NK-92 (cell line): Measurements from ENCODE around the gene PADI4.

Source experiments
- DNase-seq: peaks from one replicate; lab custom pipeline; 2025; ENCODE audit not compliant: unreplicated experiment; lab: John Stamatoyannopoulos, UW

Gene PADI4

GRCh38 chr1:17281775-17282181 is 26.2 kb upstream of the PADI4 start:
- no peak for DNase-seq

GRCh38 chr1:17282836-17283235 is 25.2 kb upstream of the PADI4 start:
- no peak for DNase-seq

DNA sequence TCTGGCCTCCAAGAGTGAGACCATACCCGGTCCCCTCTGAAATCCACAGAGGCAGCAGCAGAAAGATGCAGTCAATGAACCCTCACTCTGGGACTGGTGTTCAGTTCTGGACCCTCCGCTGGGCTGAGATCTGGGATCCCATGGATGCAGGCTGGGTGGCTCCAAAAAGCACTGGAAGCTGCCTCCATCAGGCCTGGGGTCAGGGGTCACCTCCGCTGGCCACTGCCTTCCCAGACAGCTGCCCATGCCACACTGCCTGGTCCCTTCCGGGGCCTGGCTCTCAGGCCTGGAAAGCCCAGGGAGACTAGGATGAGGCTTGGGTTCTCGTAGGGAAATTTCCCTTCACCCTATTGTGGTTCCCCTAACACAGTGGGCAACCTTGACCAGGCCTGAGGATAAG is 21.4 kb upstream of the PADI4 start:
- DNase-seq: no peak

- no peak for DNase-seq
These were observed 20.7 kb upstream of the PADI4 start for GRCh38 chr1:17287130-17287776.

DNA sequence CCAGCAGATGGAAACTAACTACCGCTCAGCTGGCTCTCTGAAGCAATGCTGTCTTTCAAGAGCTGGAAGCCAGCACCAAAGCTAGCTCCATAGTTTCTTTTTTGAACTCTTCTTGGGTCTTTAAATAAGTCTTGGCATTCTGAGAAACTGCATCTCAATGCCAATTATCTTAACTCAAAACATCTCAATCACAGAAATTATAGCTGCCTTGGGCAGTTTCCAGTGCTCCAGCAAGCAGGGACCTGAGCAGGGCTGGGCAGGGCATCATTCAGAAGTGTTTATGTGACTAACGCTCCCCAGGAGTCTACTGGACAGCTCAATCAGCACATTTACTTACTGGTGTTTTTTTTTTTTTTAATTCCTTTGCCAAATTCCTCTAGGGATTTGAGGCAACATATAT is 18.3 kb upstream of the PADI4 start:
- DNase-seq: no peak

- DNase-seq: no peak
These were observed 17.4 kb upstream of the PADI4 start for GRCh38 chr1:17290553-17290952.

- no peak for DNase-seq
These were observed 15.5 kb upstream of the PADI4 start for GRCh38 chr1:17292299-17293160.

DNA sequence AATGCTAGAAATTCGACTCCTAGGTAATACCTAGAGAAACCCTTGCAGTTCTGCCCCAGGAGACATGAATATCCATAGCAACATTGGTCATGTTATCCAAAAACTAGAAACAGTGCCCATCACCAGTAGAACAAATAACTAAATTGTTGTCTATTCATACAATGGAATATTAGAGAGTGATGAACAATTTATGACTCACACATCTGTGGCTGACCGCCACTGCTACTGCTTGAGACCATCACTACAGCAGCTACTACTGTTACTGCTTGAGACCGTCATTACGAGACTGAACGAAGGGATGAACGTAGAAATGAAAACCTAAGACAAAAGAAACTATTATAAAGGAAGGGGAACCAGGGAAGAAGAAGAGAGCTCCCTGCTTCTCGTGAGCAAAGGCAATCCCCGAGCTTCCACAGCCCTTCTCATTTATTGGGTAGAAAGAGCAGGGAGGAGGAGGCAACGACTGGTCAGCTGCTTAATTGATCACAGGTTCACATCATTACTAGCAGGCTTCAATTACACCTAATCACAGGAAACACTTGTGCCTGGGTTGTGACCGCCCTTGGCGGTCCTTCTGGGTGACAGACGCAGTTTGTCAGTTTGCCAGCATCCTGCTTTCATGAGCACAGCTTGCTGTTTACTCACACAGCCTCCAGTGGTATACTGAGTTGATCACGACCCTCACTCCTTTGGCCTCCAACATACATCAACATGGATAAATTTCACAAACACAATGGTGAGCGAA is 14.1 kb upstream of the PADI4 start:
- DNase-seq: no peak

- no peak for DNase-seq
These were observed 12.7 kb upstream of the PADI4 start for GRCh38 chr1:17295292-17295691.

- DNase-seq: no peak
These were observed 11.9 kb upstream of the PADI4 start for GRCh38 chr1:17296086-17296485.

DNA sequence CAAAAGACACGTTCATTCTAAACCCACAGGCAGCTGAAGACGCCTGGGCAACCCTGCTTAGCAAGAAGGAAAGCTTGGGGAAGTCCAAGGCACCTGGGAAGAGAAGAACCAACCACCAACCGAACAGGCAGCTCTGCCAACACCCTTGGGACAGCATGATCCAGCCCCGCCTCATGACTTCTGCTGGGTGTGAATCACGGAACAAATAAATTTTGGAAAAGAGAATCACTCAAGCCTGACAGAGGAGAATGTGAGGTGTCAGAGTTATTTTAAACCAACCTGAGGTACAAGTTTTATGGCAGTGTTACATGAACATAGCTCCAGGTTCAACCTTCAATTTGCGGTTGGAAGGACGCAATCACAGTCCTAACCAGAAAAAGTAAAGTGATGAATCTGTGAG is 10.0 kb upstream of the PADI4 start:
- no peak for DNase-seq

- no peak for DNase-seq
These were observed 6.2 kb upstream of the PADI4 start for GRCh38 chr1:17301767-17302166.

DNA sequence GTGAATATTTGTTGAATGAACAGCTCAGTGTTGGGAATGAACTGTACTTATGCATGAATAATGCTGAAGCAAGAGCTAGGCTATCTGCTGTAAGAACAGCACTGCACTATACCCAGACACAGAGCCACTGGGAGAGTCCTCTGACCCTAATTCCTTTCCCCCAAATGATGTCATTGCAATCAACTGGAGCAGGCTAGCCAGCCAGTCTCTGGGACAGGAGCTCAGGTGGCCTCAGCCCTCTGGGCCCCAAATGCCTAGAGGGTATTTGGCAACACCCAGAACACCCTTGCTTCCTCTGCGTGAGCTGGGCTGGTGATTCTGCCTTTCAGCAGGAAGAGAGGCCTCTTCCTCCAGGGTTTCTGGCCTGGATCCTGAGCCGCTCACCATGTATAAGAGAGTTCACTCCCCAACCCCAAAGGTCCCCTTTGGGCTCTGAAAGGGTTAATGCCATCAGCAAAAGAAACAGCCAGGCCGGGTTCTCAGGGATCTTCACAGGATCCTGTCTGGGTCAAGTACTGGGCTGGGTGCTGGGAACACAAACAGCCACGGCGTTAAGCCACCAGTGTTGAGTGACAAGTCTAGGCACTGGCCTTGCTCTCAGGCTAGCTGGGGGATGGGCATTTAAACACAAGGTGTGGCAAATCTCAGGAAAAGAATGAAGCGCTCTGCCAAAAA is 3.7 kb upstream of the PADI4 start:
- no peak for DNase-seq

GRCh38 chr1:17304826-17305175 is 3.2 kb upstream of the PADI4 start:
- DNase-seq: no peak

- DNase-seq: no peak
These were observed 2.4 kb upstream of the PADI4 start for GRCh38 chr1:17305576-17306095.

DNA sequence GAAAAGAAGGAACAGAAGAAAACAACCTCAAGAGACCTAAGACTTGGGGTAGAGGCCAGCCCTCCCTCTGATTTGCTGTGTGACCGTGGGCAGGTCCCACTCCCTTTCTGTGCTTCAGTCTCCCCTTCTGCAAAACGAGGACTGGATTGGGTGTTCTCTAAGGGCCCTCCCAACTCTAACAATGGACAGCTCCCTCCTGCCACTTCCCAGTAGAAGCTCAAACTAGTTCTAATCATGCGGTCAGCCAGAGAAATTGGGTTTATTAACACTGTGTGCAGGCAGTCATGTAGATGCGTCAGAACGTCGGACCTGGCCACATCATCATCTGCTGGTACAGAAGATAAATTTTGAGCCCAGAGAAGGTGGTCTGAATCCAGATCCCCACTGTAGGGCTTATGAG is 1.6 kb upstream of the PADI4 start:
- DNase-seq: no peak

DNA sequence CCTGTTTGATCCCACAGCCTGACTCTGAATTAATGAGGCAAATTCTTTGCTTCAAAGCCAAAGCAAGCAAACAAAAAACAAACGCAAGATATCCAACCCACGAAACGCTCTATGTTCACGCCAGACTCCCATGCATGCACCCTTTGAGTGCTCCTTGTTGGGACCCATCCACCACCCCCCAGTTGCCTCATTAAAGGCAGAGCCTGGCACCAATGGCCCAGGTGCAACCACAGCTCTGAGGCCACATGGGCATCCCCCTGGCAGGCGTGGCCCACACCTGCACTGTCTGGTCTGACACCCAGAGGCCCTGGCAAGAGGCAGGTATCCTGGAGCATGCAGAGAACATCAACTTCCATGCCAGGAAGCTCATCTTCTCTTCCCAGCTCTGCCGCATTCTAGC is 1.1 kb upstream of the PADI4 start:
- DNase-seq: no peak

DNA sequence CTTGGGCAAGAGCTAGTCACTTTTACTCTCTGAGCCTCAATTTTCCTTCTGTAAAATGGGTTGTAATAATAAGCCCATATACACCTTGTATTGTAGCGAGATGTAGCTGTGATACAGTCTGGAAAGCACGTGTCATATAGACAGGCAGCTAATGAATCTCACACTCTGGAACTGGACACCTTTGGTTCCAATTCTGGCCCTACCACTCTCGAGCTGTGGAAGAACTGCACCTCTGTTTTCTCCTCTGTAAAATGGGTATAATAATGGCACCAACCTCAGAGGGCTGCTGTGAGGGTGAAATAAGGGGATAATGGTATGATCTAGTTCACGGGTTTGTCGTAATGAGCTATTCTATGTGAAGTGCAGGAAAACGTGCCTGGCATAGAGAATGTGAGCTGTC is 668 bp upstream of the PADI4 start:
- no peak for DNase-seq

GRCh38 chr1:17308593-17308992 is 596 bp downstream of the PADI4 start:
- no peak for DNase-seq

- no peak for DNase-seq
These were observed 1.6 kb downstream of the PADI4 start for GRCh38 chr1:17309426-17310067.
